ENCODE measurements around the gene PCK2.

DNA sequence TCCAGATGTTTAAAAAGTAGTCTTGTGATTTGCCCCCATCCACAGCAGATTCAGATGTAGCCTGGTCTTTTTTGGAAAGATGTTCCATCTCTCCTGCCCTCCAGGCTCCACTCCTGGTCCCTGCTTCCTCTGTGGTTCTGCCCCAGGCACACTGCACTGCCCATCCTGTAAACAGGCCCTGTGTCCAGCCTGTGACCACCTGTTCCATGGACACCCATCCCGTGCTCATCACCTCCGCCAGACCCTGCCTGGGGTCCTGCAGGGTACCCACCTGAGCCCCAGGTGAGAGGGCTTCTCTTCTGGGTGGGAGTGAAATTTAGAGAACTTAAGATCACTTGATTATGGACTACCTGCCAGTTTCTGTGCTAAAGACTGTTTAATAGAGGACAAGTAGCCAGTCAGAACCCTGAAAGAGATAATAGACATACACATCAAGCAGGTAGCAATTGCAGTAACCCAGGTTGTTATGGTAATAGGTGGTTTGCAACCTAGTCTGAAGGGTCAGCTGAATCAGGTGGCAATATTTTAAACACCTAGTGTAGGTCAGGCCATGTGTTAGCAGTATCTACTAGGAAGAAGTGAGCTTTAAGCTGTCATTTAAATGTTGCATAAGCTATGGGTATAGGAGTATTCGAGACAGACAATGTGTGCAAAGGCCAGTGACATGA lies 55.3 kb downstream of the PCK2 start:
- TF ChIP-seq, protein P1, sequence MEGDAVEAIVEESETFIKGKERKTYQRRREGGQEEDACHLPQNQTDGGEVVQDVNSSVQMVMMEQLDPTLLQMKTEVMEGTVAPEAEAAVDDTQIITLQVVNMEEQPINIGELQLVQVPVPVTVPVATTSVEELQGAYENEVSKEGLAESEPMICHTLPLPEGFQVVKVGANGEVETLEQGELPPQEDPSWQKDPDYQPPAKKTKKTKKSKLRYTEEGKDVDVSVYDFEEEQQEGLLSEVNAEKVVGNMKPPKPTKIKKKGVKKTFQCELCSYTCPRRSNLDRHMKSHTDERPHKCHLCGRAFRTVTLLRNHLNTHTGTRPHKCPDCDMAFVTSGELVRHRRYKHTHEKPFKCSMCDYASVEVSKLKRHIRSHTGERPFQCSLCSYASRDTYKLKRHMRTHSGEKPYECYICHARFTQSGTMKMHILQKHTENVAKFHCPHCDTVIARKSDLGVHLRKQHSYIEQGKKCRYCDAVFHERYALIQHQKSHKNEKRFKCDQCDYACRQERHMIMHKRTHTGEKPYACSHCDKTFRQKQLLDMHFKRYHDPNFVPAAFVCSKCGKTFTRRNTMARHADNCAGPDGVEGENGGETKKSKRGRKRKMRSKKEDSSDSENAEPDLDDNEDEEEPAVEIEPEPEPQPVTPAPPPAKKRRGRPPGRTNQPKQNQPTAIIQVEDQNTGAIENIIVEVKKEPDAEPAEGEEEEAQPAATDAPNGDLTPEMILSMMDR (IDR thresholded peaks at IDR 0.05): no peak
- no peak for TF ChIP-seq POLR2A (IDR thresholded peaks at IDR 0.05)

All from vagina (tissue), 2 donors.